Endothelial cell of umbilical vein (primary cell): ENCODE results near the gene PLXND1. TPM values are rescaled to one million over a fixed set of nuclear protein-coding genes. Genes with fewer than 3 reads are reported as not detected.

Source experiments
- BruUV-seq: library from RNA; stranded (reverse); fragments of 400-500 nt; replicated peaks from 2 replicates; lab custom pipeline; 2021; lab: Mats Ljungman, UMichigan
- CTCF ChIA-PET: fragments of 300-600, 350-600 bp; sonication (Branson Sonifier 250); formaldehyde crosslinking; loops from one replicate; lab custom pipeline; 2021; ENCODE audit warnings: antibody characterized with exemption, inconsistent platforms; lab: Charles Lee
- POLR2A ChIA-PET: fragments of 300-600, 350-600 bp; sonication (Branson Sonifier 250); formaldehyde crosslinking; loops from one replicate; lab custom pipeline; 2021; ENCODE audit warnings: antibody characterized with exemption, inconsistent platforms; lab: Charles Lee
- DNase-seq: peaks from one replicate; pipeline ENCODE4 v3.0.0-alpha.2; 2011; ENCODE audit warnings: low read depth, low spot score
- FAIRE-seq: peaks from 2 replicates; lab custom pipeline; 2011; peaks lifted over from hg19 to GRCh38; lab: Jason Lieb, UNC
- H2AFZ ChIP-seq: 2 replicates; pipeline ENCODE4 v1.6.0; 2012; ENCODE audit warnings: low read depth, low read length, control low read depth, inconsistent platforms
- H3K27ac ChIP-seq: 2 replicates; pipeline ENCODE4 v1.5.1; 2011; ENCODE audit warnings: low read depth, mild to moderate bottlenecking, control low read depth, low read length, moderate library complexity; ENCODE audit not compliant: insufficient read depth
- H3K27me3 ChIP-seq, 2 experiments: 2 replicates each; pipeline versions ENCODE4 v1.6.0 to v1.6.1; 2011; ENCODE audit warnings: low read length in 2 of 2, mixed read lengths in 1 of 2; ENCODE audit not compliant: control insufficient read depth in 2 of 2, insufficient read depth in 2 of 2
- H3K36me3 ChIP-seq, 2 experiments: 2 replicates in 1 of 2; 3 replicates in 1 of 2; pipeline ENCODE4 v1.5.1; 2011; ENCODE audit warnings: low read length in 2 of 2, mild to moderate bottlenecking in 1 of 2, moderate library complexity in 1 of 2; ENCODE audit not compliant: control insufficient read depth in 2 of 2, insufficient read depth in 2 of 2; ENCODE audit errors: extremely low read depth in 1 of 2
- H3K4me1 ChIP-seq: 3 replicates; pipeline ENCODE4 v1.5.1; 2011; ENCODE audit warnings: mild to moderate bottlenecking, low read length; ENCODE audit not compliant: control insufficient read depth, insufficient read depth; ENCODE audit errors: extremely low read depth
- H3K4me2 ChIP-seq: 2 replicates; pipeline ENCODE4 v1.6.1; 2011; ENCODE audit warnings: low read length, control low read depth, mixed read lengths; ENCODE audit not compliant: insufficient read depth
- H3K4me3 ChIP-seq, 3 experiments: fragments of 200-600 bp in 1 of 3; sonication (generic), shearing (Covaris generic) in 1 of 3; replicated peaks in 1 of 3; 2 replicates each; pipeline ENCODE4 v1.5.1; 2011 to 2016; ENCODE audit warnings: control low read depth in 3 of 3, low read length in 3 of 3, mild to moderate bottlenecking in 2 of 3, inconsistent platforms in 1 of 3, low read depth in 1 of 3, moderate library complexity in 1 of 3; ENCODE audit not compliant: insufficient read depth in 1 of 3
- H3K79me2 ChIP-seq: 2 replicates; pipeline ENCODE4 v1.6.0; 2012; ENCODE audit warnings: low read length, inconsistent platforms; ENCODE audit not compliant: control insufficient read depth, insufficient read depth
- H3K9ac ChIP-seq: replicated peaks from 2 replicates; pipeline ENCODE3; 2011; ENCODE audit warnings: low read length, control low read depth; ENCODE audit not compliant: insufficient read depth; ENCODE audit errors: extremely low read depth
- H3K9me1 ChIP-seq: replicated peaks from 3 replicates; pipeline ENCODE4 v1.6.0; 2011; ENCODE audit warnings: mild to moderate bottlenecking, low read length; ENCODE audit not compliant: control insufficient read depth, insufficient read depth; ENCODE audit errors: extremely low read depth
- H3K9me3 ChIP-seq: replicated peaks from 2 replicates; pipeline ENCODE4 v1.5.1; 2012; ENCODE audit warnings: low read length, inconsistent platforms; ENCODE audit not compliant: control insufficient read depth, insufficient read depth
- H4K20me1 ChIP-seq: replicated peaks from 2 replicates; pipeline ENCODE3; 2011; ENCODE audit warnings: mild to moderate bottlenecking, low read length; ENCODE audit not compliant: control insufficient read depth, insufficient read depth; ENCODE audit errors: extremely low read depth
- EZH2 ChIP-seq: IDR thresholded peaks from 2 replicates; pipeline ENCODE4 v1.6.1; 2012; ENCODE audit warnings: borderline replicate concordance, low read depth, mild to moderate bottlenecking, moderate library complexity, low read length, inconsistent platforms; ENCODE audit not compliant: severe bottlenecking
- FOS ChIP-seq: IDR thresholded peaks from 2 replicates; pipeline ENCODE4 v1.6.1; 2011; ENCODE audit warnings: mild to moderate bottlenecking, low read length, moderate library complexity, borderline replicate concordance; ENCODE audit not compliant: insufficient read depth
- GATA2 ChIP-seq: IDR thresholded peaks from 2 replicates; pipeline ENCODE4 v1.7.0; 2011; ENCODE audit warnings: low read depth, mild to moderate bottlenecking, moderate library complexity, mixed read lengths, low read length; ENCODE audit not compliant: insufficient read length, insufficient read depth
- JUN ChIP-seq: IDR thresholded peaks from 2 replicates; pipeline ENCODE4 v1.6.1; 2011; ENCODE audit warnings: borderline replicate concordance, low read depth; ENCODE audit not compliant: insufficient read length, insufficient read depth
- MAX ChIP-seq: IDR thresholded peaks from 2 replicates; pipeline ENCODE4 v1.6.1; 2011; ENCODE audit not compliant: insufficient read depth, insufficient read length
- MYC ChIP-seq: IDR thresholded peaks from one replicate; pipeline ENCODE4 v1.6.1; 2011; ENCODE audit warnings: mild to moderate bottlenecking, low read depth, low read length
- POLR2A ChIP-seq: IDR thresholded peaks from 2 replicates; pipeline ENCODE4 v1.6.1; 2012; ENCODE audit warnings: low read depth, mild to moderate bottlenecking, control low read depth, low read length
- POLR2AphosphoS5 ChIP-seq: IDR thresholded peaks from 2 replicates; pipeline ENCODE4 v1.6.1; 2012; ENCODE audit warnings: low read depth, mild to moderate bottlenecking, control low read depth, low read length, moderate library complexity; ENCODE audit not compliant: insufficient read depth
- dilution Hi-C: fragments of 300-500 bp; cut with MboI; formaldehyde crosslinking; loops from one replicate; pipeline ENCODE4 v1.15.0; 2019; ENCODE audit warnings: low sequenced_read_pairs; ENCODE audit not compliant: extremely low pct_ligation_motif_present
- intact Hi-C: fragments of 100-400 bp; cut with micrococcal nuclease; formaldehyde crosslinking; loops from one replicate; pipeline ENCODE4 v1.10.0; 2022
- polyA plus RNA-seq, 4 experiments: library from polyadenylated mRNA; depleted of rRNA in 3 of 4; stranded (reverse) in 3 of 4; unstranded in 1 of 4; fragments of >200 nt; gene quantifications; 2 replicates each; pipeline versions ENCODE4 v1.2.1 to v1.2.3, GENCODE V29; 2011 to 2012; ENCODE audit warnings: missing spikeins in 1 of 4
- total RNA-seq: library from RNA; stranded (reverse); gene quantifications from 2 replicates; pipeline ENCODE4 v1.2.3, GENCODE V29; 2021
- TF ChIP-seq, protein P1 (sequence below), 2 donors: IDR thresholded peaks; 1 replicate in 1 of 2; 2 replicates in 1 of 2; pipeline ENCODE4 v1.5.1; 2011; ENCODE audit warnings: low read length in 2 of 2, mild to moderate bottlenecking in 2 of 2, moderate library complexity in 2 of 2, control low read depth in 1 of 2, inconsistent platforms in 1 of 2, low read depth in 1 of 2; ENCODE audit not compliant: insufficient read depth in 1 of 2; ENCODE audit errors: extremely low read depth in 1 of 2

Gene PLXND1
- total and polyA plus RNA-seq, 2 donors (not counting 3 experiments of a cell fraction or from before 2014, with no cell fraction given), result 300 to 834 TPM

DNA sequence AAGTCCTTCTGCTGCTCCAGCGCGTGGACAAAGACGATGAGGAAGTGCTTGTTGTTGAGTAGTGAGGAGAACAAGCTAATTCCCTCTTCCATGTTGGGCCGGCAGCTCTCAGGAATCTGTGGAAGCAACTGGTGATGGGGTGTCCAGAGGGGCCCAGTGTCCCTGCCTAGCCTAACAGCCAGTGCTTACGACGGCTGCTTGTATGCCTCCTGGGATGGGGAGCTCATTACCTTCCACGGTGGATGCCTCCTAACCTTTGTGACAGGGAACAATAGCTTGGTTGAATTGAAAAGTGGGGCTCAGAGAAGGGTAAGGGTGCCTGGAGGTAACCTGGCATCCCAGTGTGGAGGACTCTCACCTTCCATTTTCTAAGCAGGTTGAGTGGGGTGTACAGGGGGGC, 40.6 kb downstream of the PLXND1 start:
- Histone ChIP-seq H3K9me1 (no peaks in the 10 kb centered on the region), H3K27me3 (no peaks in the 10 kb centered on the region), H3K4me1 (peaks cover 14% of the 10 kb centered on the region), H3K9ac (no peak overlapping the region), H3K27ac (no peak overlapping the region), H4K20me1 (no peaks in the 10 kb centered on the region), H3K4me3 (no peak overlapping the region), H3K9me3 (no peaks in the 10 kb centered on the region), H2AFZ (no peak overlapping the region), H3K79me2 (no peaks in the 10 kb centered on the region), H3K4me2 (no peak overlapping the region), H3K36me3 (peaks cover 37 to 64% of the 10 kb centered on the region in 2 experiments)
- TF ChIP-seq MYC (no peak), EZH2 (no peak), JUN (no peak), POLR2AphosphoS5 (no peak), POLR2A (no peak), MAX (no peak), GATA2 (no peak), FOS (no peak)
- TF ChIP-seq, protein P1, sequence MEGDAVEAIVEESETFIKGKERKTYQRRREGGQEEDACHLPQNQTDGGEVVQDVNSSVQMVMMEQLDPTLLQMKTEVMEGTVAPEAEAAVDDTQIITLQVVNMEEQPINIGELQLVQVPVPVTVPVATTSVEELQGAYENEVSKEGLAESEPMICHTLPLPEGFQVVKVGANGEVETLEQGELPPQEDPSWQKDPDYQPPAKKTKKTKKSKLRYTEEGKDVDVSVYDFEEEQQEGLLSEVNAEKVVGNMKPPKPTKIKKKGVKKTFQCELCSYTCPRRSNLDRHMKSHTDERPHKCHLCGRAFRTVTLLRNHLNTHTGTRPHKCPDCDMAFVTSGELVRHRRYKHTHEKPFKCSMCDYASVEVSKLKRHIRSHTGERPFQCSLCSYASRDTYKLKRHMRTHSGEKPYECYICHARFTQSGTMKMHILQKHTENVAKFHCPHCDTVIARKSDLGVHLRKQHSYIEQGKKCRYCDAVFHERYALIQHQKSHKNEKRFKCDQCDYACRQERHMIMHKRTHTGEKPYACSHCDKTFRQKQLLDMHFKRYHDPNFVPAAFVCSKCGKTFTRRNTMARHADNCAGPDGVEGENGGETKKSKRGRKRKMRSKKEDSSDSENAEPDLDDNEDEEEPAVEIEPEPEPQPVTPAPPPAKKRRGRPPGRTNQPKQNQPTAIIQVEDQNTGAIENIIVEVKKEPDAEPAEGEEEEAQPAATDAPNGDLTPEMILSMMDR (IDR thresholded peaks at IDR 0.05; ENCODE audit: extremely low read depth in 1 of 2, insufficient read depth in 1 of 2, low read depth in 1 of 2, low read length in 2 of 2), result no peak
- ChIA-PET POLR2A (interaction anchor here (1.2 kb wide), 1 partner anchor 30 kb away, joined by 3 read pairs; no protein-coding TSS in a partner anchor), CTCF (interaction anchor here (0.5 to 2.6 kb wide), 6 partner anchors 11 to 358 kb away, joined by 3 to 24 read pairs (median 4); no protein-coding TSS in a partner anchor)
- no peak for DNase-seq
- no TSS peak for BruUV-seq
- dilution Hi-C loops (no loop called here), intact Hi-C loops (no loop called here)
- FAIRE-seq, result no peak
